Measurements from ENCODE around the gene HMOX2.

HMOX2 gene

GRCh38 chr16:4525634-4526277, 49.6 kb downstream of the HMOX2 start:
- no peak for DNase-seq

GRCh38 chr16:4529085-4530060, 53.2 kb downstream of the HMOX2 start:
- peak in 1 of 2 experiments; percentile 16 for DNase-seq

- no peak for DNase-seq
Observed at GRCh38 chr16:4531811-4532210, 55.6 kb downstream of the HMOX2 start.

DNA sequence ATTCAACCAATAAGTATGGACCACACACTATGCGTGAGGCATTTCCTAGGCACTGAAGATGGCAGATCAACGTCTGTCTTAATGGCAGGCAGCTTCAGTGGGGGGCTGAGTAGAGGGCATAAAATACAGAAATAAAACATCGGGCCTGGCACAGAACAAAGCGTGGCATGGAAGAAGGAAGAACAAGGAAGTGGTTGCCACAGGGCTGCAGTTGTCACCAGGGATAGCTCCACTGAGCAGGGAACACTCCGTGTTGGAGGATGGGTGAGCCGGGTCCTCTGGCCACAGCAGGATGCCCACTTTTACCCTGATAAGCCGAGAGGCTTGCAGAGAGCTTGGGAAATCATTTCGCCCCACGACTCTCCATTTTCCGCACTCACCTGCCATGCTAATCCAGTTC, 56.0 kb downstream of the HMOX2 start:
- no peak for DNase-seq

DNA sequence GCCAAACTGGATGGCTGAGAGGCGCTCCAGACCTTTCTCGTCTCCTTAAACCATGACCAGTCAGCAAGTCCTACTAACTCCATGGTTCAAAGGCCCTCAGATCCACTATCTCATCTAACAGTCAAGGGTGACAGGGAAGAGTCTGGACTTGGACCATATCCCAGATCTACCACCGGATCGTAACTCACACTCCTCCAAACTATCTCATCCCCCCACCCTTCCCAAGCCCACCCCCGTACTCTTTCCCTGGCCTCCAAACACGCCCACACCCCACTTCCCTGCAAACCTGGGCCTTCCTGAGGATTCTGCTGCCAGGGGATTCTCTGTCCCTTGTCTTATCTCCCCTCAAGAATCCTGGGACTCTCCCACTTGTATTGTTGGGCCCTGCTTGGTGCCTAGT, 57.3 kb downstream of the HMOX2 start:
- no peak for DNase-seq

DNA sequence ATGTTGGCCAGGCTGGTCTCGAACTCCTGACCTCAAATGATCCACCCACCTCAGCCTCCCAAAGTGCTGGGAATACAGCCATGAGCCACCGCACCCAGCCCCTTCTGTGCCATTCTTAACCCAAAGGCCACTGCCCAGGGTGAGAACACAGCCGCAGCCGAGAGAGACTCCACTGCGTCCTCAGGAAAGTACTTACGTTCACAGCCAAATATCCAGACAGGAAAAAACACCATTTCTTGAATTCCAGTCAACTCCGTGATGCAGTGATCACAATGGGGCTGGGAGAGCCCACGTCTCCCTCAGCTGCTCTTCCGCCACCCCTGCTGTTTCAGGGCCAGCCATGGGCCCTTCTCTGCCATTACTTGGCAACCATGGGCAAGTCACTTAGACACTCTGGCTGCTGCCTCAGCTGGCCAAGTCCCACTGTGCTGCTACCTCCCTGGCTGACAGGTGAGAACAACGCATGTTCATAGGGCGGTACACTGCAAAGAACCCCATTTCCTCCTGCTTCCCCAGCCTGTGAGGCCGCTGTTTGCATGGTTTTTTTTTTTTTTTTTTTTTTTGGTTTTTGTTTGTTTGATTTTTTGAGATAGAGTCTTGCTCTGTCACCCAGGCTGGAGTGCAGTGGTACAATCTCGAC, 58.1 kb downstream of the HMOX2 start:
- no peak for DNase-seq

GRCh38 chr16:4535627-4536108, 59.5 kb downstream of the HMOX2 start:
- peak; percentile 50 to 59 for DNase-seq

- no peak for DNase-seq
Observed at GRCh38 chr16:4536391-4537106, 60.4 kb downstream of the HMOX2 start.

DNA sequence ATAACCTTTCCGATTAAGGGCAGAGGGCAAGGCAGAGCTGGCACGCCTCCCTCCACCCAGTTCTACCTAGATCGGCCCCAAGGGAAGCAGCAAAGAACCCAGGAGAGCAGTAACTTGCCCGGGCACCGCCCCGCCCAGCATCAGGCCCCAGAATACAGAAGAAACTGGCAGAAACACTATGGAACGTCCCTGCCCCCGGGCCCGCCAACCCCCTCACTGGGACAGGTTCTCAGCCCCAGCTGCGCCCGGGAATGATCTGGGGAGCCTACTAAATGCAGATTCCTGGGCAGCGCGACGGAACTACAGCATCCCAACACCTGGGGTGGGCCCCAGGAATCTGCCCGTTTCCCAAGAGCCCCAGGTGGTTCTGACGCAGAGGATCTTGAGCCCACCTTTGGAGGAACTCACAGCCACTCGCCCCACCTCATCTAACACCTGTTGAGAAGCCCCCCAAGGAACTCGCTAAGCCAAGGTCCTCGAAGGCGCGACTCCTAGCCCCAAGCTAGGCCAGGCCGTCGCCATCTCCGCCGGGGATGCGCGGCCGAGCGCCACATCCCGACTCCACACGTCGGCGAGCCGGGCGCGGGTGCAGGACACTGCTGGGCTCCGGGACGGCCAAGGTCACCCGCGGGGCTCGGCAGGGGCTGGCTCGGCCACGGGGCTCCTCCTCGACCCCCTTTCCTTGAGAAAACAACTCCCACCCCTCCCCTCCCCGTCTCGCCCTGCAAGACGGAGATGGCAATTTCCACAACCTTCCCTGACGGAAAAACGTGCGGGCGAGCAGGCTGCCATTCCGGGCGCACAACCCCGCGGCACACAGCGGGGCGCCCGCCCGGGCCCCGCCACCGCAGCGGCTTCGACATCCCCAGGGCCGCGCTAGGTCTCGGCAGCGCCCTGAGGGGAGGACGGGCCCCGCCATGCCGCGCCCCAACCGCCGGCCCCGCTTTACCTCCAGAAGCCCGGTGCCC, 61.5 kb downstream of the HMOX2 start:
- DNase-seq, result peak in 1 of 2 experiments; percentile 39

GRCh38 chr16:4538350-4539235, 62.4 kb downstream of the HMOX2 start, which contains the start of gene CDIP1:
TSS of gene CDIP1 (minus strand) at chr16:4538773. CDS start at chr16:4514130, 24,643 bp downstream.
- peak; percentile 98 to 99 for DNase-seq

- no peak for DNase-seq
Observed at GRCh38 chr16:4539716-4540284, 63.6 kb downstream of the HMOX2 start.

DNA sequence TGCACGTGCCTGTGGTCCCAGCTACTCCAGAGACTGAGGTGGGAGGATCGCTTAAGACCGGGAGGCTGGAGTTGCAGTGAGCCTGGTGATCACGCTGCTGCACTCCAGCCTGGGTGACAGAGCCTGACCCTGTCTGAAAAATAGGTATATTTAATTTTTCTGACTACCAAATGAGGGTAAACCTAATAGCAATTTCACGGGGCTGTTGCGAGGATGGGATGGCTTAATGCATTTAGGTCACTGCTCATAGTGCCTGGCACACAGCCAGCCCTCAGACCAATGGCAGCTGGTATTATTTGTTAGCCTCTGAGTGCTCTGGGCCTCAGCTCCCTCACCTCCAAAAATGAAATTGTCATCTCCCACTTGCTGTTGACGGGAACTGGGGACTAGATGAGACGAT, 68.3 kb downstream of the HMOX2 start:
- no peak for DNase-seq

DNA sequence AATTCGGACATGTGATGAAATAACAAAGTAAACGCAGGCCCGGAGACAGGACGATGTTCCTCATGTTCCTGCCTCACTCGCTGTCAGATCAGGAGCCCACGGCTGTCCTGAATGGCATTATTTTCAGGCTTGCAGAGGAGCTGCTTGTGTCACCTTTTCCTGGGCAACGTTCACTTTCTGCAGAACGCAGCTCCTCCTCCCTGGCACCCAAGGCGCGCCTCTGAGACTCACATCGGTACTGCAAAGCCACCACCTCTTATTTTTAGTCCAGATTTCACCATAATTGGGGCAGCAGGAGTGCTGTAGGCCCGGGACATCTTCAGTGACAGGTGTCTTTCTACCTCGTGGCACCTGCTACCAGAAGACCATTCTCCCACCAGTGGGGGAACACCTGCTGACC, 71.9 kb downstream of the HMOX2 start:
- no peak for DNase-seq

GRCh38 chr16:4550591-4550990, 74.4 kb downstream of the HMOX2 start:
- no peak for DNase-seq

DNA sequence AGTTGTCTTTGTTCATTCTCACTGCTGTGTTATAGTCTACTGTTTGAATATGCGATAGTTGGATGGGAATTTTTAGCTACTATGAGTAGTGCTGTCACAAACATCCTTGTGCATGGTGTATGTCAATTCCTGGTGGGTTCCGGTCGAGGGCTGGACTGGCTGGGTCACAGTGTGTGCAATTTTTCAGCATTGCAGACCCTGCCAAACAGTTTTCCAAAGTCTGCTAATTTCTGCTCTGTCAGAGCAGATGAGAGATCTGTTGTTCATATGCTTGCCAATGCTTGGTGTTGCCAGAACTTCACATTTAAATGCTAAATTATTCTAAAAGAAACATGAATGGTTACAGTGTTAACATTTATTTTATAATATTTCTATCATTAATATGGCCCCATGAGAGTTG, 76.3 kb downstream of the HMOX2 start:
- DNase-seq, result no peak

GRCh38 chr16:4556112-4556511, 79.9 kb downstream of the HMOX2 start, which contains the start of gene C16orf96:
TSS of gene C16orf96 (plus strand) at chr16:4556340. CDS start at chr16:4556490, 150 bp downstream.
- no peak for DNase-seq

GRCh38 chr16:4556580-4556979, 80.4 kb downstream of the HMOX2 start:
- no peak for DNase-seq

- DNase-seq, result no peak
Observed at GRCh38 chr16:4557973-4558372, 81.8 kb downstream of the HMOX2 start.

Measured in activated CD4-positive, alpha-beta T cell treated with anti-CD3 and anti-CD28 coated beads, Interleukin-2, amount 50 U/mL, for 48 hours (primary cell).